GM21576 (cell line): Measurements from ENCODE around the gene LEUTX.
"Not testable (repeated sequence)": the region's sequence is repeated elsewhere in the genome, so short reads cannot be mapped to it uniquely, and the experiment has no call there.

Experiments
- ATAC-seq: cut with Tn5 transposase; IDR thresholded peaks from one replicate; pipeline ENCODE4 v1.9.1; 2021; ENCODE audit warnings: mild to moderate bottlenecking, moderate library complexity; ENCODE audit not compliant: unreplicated experiment

The LEUTX gene

DNA sequence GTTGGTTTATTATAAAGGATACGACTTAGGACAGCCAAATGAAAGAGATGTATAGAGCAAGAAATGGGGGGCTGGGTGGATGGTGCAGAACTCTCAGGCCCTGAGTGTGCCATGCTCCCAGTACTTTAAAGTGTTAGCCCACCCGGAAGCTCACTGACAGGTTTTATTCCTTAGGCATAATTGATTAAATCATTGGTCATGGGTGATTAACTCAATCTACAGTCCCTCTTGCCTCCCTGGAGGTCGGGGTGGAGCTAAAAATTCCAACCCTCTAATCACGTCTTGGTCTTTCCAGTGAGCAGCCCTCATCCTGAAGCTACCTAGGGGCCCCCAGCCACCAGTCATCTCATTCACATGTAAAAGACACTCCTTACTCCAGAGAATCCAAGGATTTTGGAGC, 9.9 kb upstream of the LEUTX start:
- no peak for ATAC-seq

GRCh38 chr19:39780894-39781293, 2.2 kb downstream of the LEUTX start:
- ATAC-seq: no peak

DNA sequence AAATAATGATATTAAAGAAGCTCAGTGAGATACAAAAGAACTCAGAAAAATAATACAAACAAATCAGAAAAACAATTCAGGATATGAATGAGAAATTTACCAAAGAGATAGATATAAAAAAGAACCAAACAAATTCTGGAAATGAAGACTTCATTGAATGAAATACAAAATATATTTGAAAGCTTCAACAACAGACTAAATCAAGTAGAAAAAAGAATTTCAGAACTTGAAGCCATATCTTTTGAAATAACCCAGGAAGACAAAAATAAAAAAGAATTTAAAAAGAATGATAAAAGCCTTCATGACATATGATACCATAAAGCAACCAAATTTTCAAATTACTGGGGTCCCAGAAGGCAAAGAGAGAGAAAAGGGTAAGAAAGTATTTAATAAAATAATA, 9.6 kb downstream of the LEUTX start:
- no peak for ATAC-seq

DNA sequence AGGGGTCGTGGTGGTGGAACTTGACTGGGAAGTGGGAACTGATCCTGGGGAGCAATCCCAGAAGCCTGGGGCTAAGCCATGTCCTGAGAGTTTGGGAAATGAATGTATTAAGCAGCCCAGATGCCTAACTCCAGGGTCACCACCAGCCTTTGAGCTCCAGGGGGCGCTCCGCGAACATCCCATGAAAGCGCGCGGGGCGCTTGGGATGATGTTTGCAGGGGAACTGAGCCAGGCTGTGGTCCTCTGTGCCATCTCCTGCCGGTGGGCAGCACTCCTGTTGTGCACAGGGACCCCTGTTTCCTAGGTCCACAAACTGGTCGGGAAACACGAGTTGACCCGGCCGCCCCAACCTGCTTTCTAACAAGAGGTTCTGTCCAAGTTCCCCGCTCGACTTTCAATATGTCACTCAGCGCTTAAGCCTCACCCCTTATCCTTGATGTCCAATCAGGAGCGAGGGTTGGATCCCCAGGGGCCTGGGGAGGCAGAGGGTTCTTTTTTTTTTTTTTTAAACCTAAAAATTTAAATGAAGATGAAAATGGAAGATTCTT, 14.4 kb downstream of the LEUTX start:
- no peak for ATAC-seq

DNA sequence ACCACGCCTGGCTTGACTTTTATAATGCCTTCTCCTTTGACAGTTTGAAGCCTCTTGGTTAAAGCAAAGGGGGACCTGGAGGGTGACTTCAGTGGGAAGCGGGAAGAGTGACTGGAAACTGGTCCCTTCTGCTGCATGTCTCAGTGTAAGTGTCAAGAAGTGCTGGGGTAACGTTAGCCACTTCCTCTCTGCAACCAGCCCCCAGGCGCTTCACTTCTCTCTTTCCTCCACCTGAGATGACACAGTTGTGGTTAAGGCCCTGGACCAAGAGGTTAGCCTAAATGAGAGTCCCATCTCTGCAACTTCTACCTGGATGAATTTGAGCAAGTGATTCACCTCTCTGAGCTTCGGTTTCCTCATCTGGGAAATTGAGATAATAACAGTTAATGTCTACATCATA, 16.3 kb downstream of the LEUTX start:
- ATAC-seq: peak; percentile 47

- ATAC-seq: no peak
Measured at GRCh38 chr19:39796000-39796498, 17.4 kb downstream of the LEUTX start.

DNA sequence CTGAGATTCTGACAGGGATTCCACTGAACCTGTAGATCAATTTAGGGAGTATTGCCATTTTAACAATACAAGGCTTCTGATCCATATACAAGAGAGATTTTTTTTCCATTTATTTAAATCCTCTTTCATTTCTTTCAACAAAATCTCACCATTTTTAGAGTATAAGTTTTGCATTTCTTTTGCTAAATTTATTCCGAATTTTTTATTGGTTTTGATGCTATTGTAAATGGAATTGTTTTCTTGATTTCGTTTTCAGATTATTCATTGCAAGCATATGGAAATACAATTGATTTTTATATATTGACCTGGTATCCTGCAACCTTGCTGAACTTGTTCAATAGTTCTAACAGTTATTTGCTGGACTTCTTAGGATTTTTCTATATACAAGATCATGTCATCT, 18.4 kb downstream of the LEUTX start:
- ATAC-seq: no peak

GRCh38 chr19:39802958-39803357, 24.3 kb downstream of the LEUTX start:
- no peak for ATAC-seq

GRCh38 chr19:39805104-39805503, 26.4 kb downstream of the LEUTX start:
- no peak for ATAC-seq

DNA sequence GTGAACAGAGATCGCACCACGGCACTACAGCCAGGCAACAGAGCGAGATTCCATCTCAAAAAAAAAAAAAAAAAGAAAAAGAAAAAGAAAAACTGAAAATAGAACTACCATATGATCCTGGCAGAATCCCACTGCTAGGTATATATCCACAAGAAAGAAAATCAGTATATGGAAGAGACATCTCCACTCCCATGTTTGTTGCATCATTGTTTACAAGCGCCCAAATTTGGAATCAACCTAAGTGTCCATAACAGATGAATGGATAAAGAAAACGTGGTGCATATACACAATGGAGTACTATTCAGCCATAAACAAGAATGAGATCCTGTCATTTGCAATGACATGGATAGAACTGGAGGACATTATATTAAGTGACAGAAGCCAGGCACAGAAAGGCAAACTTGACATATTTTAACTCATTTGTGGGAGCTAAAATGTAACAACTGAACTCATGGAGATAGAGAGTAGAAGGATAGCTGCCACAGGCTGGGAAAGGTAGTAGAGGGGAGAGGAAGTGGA, 29.3 kb downstream of the LEUTX start:
- ATAC-seq: no peak

GRCh38 chr19:39808688-39809087, 30.0 kb downstream of the LEUTX start:
- ATAC-seq: not testable (repeated sequence)

- ATAC-seq: no peak
Measured at GRCh38 chr19:39809368-39809767, 30.7 kb downstream of the LEUTX start.

DNA sequence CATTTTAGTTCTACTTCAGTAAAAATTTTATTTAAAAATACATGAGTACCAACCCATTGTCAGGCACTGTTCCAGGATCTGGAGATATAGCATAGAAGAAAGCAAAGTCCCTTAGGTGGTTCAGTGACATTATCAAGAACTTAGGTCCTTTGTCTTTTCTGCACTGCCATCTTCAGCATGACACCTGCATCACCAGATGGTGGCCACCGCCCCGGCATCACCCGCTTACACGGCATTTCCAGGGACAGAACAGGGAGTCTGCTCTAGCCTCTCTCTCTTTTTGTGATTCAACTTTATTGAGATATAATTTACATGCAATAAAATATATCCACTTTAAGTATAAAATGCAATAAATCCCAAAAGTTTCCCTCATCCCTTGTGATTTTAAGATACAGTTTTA, 31.8 kb downstream of the LEUTX start:
- ATAC-seq: no peak

- ATAC-seq: no peak
Measured at GRCh38 chr19:39811064-39811463, 32.4 kb downstream of the LEUTX start.

DNA sequence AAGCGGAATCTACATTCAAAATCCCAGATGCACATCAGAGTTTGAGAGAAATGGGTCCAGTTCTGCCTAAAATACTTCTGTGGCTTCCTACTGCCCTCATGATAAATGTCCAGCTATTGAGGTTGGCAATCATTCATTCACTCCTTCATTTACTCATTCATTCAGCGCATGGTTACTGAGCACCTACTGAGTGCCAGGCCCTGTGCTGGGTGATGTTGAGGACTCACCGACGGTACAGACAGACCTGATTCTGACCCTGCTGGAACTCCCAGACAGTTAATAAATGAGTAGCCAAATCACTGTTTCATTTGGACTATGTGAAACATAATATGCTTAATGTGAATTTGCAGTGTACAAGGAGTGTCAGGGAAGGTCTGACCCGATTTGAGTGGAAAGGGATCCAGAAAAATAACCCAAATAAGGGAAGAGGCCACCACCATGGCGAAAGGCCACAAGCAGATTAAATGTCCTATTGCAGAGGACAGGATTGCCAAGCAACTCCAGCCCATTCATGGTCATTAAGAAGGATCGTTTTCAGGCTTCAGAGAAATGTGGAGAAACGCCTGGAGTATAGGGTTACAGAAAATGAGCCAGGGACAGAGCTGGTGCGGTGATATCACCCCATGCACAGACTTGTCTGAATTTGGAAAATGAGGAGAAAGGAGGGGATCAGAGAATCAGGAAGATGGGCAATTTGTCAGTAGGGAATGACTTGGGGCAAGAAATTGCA, 34.8 kb downstream of the LEUTX start:
- no peak for ATAC-seq

DNA sequence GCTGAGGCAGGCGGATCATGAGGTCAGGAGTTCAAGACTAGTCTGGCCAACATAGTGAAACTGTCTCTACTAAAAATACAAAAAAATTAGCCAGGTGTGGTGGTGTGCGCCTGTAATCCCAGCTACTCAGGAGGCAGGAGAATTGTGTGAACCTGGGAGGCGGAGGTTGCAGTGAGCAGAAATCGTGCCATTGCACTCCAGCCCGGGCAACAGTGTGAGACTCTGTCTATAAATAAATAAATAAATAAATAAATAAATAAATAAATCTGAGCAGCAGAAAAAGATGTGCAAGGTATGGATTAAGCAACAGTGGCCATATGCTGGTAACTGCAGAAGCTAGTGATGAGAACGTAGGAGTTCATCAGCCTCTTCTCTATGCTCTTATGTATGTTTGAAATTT, 35.5 kb downstream of the LEUTX start:
- not testable (repeated sequence) for ATAC-seq

DNA sequence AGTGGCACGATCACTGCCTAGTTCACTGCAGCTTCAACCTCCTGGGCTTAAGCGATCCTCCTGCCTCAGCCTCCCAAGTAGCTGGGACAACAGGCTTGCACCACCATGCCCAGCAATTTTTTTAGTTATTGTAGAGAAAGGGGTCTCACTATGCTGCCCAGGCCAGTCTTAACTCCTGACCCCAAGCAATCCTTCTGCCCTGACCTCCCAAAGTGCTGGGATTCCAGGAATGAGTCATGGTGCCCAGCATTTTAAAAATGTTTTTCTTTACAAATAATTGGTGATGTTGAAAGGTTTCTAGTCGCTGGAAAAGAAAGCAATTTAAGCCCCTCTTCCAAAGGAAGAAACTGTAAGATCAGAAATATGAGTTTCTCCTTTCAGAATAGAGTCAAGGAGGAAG, 35.9 kb downstream of the LEUTX start:
- no peak for ATAC-seq

DNA sequence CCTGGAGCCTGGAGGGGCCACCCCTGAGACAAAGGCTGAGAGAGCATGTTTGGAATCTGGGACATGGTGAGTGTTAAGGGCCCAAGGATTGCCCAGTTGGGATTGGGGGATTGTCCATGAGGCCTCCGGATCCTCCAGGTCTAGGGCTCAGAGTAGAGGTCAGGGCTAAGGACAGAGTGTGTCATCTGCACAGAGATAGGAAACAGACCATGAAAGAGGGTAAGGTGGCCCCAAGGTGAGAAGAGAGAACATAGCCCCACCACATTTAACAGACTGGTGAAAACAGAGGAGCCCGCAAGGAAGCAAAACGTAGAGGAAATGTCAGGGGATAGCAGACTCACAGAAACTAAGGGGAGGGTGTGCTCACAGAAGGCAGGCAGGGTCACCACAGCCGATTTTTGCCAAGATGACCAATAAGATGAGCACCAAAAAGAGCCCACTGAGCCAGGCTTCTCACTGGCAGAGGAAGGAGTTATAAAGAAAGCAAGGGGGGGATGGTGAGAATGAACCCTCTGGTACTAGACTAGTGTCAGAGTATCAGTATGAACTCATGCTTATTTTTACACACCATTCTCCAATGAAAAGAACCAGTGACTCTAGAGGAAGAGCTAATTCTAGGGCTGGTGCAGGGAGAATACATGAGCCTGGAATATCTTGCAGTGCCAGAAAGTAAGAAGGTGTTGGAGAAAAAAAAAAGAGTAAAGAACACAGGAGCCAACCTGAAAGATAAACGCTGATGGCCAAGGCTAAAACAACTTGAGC, 37.8 kb downstream of the LEUTX start:
- ATAC-seq: no peak

DNA sequence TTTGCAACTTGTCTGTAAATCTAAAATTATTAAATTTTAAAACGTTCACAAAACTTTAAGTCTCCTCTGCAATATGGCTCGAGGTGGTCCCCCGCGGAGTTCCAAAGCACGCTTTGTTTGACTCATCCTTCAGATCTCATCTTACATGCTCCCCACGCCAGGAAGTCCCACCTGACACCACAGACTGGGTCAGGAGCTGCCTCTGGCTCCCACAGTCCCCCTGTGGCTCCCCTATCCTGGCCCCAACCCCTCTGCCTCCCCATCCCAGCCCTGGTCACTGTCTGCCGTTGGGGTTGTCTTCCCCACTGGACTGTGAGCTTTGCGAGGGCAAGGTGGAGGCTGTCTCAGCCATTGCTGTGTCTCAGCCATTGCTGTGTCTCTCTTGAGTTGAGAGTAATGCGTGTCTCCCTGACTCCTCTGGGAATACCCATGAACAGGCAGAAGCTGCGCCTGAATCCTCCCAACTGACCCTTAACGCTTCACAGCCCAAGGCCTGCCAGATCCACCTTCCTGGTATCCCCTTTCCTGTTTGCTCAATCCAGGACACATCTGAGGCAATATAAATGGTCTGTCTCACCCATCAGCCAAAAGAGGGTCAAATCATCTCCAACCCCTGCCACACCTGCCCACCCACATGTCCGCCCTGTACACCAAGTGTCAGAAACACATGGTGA, 39.4 kb downstream of the LEUTX start:
- ATAC-seq: no peak

DNA sequence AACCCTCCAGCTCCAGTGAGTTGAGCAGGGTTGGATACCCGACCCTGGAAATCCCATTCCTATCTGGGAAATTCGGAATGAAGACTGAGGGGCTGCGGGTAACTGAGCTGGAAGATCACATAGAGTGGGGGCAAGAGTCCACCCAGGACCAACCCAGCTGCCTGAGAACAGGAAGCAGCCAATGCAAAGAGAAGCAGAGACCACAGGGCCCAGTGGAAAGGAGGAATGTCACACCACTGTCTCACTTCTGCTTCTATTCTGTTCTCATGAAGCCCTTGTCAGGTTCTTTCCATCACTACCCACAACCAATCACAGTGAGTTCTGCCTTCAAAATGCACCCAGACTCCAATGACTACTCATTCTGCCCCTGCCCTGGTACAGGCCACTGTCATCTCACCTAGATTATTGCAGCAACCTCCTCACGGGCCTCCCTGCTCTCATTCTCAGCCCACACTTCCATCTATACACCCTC, 40.0 kb downstream of the LEUTX start:
- ATAC-seq: no peak

DNA sequence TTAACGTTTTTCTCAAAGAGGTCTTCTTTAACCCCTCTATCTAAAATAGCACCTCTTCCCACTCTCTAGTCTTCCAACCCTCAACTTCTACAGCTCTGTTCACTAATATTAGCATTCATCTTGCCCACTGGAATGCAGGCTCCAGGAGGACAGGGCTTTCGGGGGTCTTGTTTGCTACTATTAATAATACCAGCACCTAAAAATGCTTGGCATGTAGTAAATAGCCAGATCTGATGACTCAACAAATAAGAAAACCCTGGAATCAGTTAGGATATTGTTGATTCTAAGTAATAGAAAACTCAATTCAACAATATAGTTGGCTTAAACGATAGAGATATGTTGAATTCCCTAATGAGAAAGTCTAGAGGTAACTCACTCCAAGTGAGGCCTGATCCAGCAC, 41.1 kb downstream of the LEUTX start:
- ATAC-seq: no peak
